Activated CD4-positive, alpha-beta memory T cell treated with anti-CD3 and anti-CD28 coated beads, Interleukin-2, amount 10 ng/mL, durations not matched to agents 7 days and 5 days (primary cell): ENCODE results near the gene PEMT. TPM values are rescaled to one million over a fixed set of nuclear protein-coding genes. Genes with fewer than 3 reads are reported as not detected.

ENCODE experiments used
- CTCF ChIA-PET: fragments of 350-600 bp; sonication (Branson Sonifier 250); formaldehyde crosslinking; loops from one replicate; lab custom pipeline; 2021; ENCODE audit warnings: antibody characterized with exemption, inconsistent platforms; lab: Charles Lee
- POLR2A ChIA-PET: fragments of 350-600 bp; sonication (Branson Sonifier 250); formaldehyde crosslinking; loops from one replicate; lab custom pipeline; 2021; ENCODE audit warnings: antibody characterized with exemption; lab: Charles Lee
- DNase-seq: peaks from one replicate; pipeline ENCODE4 v3.0.0-alpha.2; 2020
- H3K27ac Mint-ChIP-seq: one replicate; pipeline ENCODE4 v1.8.0; 2021; ENCODE audit warnings: mild to moderate bottlenecking, mixed read lengths
- H3K27me3 Mint-ChIP-seq: one replicate; pipeline ENCODE4 v1.8.0; 2021; ENCODE audit warnings: mixed read lengths
- H3K36me3 Mint-ChIP-seq: one replicate; pipeline ENCODE4 v1.8.0; 2021; ENCODE audit warnings: low read depth, mixed read lengths
- H3K4me1 Mint-ChIP-seq: one replicate; pipeline ENCODE4 v1.8.0; 2021; ENCODE audit warnings: mixed read lengths
- H3K4me3 Mint-ChIP-seq: one replicate; pipeline ENCODE4 v1.8.0; 2021; ENCODE audit warnings: mild to moderate bottlenecking, mixed read lengths
- H3K9me3 Mint-ChIP-seq: one replicate; pipeline ENCODE4 v1.8.0; 2021; ENCODE audit warnings: mixed read lengths
- total RNA-seq, 2 experiments: library from RNA; stranded (reverse); gene quantifications; one replicate each; pipeline ENCODE4 v1.2.3, GENCODE V29; 2021

The PEMT gene
- total RNA-seq, 2 experiments from 2014 or later = 17.2 to 22.0 TPM

DNA sequence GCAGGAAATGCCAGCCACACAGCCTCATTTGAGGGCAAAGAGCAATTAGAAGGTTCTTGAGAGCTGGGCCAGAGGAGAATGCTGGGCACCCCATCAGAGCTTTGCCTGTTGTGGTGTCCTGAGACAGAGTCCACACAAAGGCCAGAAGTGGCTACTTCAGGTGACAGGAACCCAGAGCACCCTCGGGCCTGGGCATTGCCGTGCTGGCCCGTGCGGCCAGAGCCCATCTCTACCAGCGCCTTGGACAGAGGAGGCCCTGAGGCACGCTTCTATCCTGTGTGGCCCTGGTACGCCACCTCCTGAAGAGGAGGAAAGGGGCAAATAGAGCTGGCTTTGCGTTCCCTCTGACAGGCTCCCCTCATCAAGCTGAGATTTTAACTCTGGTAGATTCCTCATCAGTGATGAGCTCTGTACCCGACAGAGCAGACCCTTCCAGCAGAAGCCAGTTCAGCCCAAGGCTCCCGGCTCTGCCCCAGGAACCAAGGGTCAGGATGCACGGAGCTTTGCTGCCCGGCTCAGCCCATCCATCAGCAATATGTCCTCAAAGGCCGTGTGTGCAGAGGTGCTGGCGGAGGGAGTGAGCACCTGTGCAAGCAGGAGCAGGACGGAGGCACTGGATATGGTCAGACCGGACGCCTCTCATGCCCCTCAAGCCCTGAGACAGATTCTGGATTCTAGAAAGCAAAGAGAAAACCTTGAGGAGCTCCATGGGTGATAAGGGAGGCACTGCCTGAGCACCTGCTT, 91.9 kb downstream of the PEMT start:
- H3K36me3 Mint-ChIP-seq = no peaks in the 10 kb centered on the region
- ChIA-PET POLR2A (no interaction called here), CTCF (interaction anchor here (1.1 to 1.5 kb wide), 2 partner anchors 10 to 143 kb away, joined by 3 read pairs; no protein-coding TSS in a partner anchor)
- peaks cover 12% of the 10 kb centered on the region for H3K27me3 Mint-ChIP-seq
- H3K9me3 Mint-ChIP-seq = no peaks in the 10 kb centered on the region
- peaks cover 13% of the 10 kb centered on the region for H3K4me1 Mint-ChIP-seq
- no peak overlapping the region for H3K4me3 Mint-ChIP-seq
- no peak overlapping the region for H3K27ac Mint-ChIP-seq
- no peak for DNase-seq

DNA sequence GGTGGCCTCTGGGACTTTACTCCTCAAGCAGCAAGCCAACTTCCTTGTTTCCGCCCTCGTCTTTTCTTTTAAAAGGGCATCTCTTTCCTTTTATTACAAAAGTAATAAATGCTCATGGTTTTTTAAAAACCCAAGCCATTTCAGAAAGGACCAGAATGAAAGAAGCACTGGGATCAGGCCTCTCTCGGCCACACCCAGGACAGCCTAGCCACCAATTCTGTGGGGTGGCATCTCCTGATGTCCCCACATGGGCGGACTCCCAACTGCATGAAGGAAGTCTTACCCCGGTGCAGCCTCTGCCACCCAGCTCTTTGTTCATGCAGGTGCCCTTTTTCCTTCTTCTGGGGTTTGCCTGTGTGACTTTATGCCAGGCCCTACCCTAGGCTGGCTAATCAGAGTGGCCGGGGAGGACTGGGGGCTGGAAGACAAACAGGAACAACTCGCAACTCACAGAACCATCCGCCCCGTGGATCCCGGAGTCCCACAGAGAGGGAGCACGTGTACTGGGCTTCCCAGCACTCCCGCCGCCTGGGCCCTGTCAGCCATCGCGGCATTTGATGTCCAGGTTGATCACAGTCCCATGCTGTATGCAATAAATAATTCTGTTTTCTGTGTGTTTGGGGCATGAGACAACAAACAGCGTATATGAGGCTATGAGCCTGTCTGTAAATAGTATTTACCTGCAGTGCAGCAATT, 92.8 kb downstream of the PEMT start:
- Mint-ChIP-seq H3K27me3 (peaks cover 16% of the 10 kb centered on the region), H3K4me1 (peaks cover 15% of the 10 kb centered on the region), H3K9me3 (no peaks in the 10 kb centered on the region), H3K27ac (no peak overlapping the region), H3K4me3 (no peak overlapping the region), H3K36me3 (no peaks in the 10 kb centered on the region)
- POLR2A ChIA-PET = no interaction called here
- CTCF ChIA-PET = no interaction called here
- no peak for DNase-seq

DNA sequence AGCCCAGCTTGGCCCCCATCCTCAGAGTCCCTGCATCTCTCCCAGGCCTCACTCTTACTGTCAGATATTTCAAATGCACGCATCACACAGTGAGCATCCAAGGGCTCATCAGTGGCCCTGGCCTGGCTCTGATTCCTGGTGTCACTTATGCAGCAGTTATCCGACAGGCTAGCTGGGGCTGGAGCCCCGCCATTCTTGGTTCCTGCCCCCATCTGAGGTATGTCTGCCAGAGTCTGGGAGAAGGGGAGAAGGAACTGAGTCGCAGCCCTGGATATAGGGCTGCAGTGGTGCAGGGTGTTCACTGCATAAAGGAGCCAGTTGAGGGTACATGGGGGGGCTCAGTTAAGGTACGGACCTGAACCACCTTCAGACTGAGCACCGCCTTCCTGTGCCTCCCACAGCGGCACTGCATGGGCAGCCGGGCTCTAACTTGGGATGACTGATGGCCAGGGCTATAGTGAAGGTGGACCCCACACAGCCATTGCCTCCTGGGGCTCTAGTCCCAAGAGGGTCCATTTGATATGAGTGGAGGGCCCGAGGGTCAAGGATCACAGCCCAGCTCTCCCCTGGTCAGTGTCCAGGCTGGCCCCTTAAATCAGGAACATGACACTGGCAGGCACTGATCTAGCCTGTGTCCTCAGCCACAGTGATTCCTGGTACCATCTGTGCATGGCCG, 93.5 kb downstream of the PEMT start:
- Mint-ChIP-seq H3K4me3 (no peak overlapping the region), H3K4me1 (peaks cover 15% of the 10 kb centered on the region), H3K27me3 (peaks cover 16% of the 10 kb centered on the region), H3K9me3 (no peaks in the 10 kb centered on the region), H3K36me3 (no peaks in the 10 kb centered on the region), H3K27ac (no peak overlapping the region)
- ChIA-PET CTCF (interaction anchor here (1.1 to 3.5 kb wide), 9 partner anchors 8 to 506 kb away, joined by 3 to 51 read pairs (median 4); no protein-coding TSS in a partner anchor), POLR2A (interaction anchor here (2.0 kb wide), 1 partner anchor 94 kb away, joined by 13 read pairs; the partner anchor contains the start of gene PEMT)
- no peak for DNase-seq

GRCh38 chr17:17497065-17497844, 94.3 kb downstream of the PEMT start:
- Mint-ChIP-seq H3K36me3 (peaks cover 6% of the 10 kb centered on the region), H3K27me3 (peaks cover 16% of the 10 kb centered on the region), H3K9me3 (no peaks in the 10 kb centered on the region), H3K4me1 (peaks cover 15% of the 10 kb centered on the region), H3K27ac (no peak overlapping the region), H3K4me3 (peak overlapping the region; percentile 30)
- DNase-seq = no peak
- CTCF ChIA-PET = interaction anchor here (0.5 to 3.5 kb wide), 46 partner anchors 8 to 590 kb away, joined by 3 to 51 read pairs (median 4); partner anchors contain the start of genes DRG2, MED9 and PEMT
- POLR2A ChIA-PET = interaction anchor here (0.7 to 2.0 kb wide), 9 partner anchors 10 to 144 kb away, joined by 3 to 13 read pairs (median 3); partner anchors contain the start of genes MED9 and PEMT

DNA sequence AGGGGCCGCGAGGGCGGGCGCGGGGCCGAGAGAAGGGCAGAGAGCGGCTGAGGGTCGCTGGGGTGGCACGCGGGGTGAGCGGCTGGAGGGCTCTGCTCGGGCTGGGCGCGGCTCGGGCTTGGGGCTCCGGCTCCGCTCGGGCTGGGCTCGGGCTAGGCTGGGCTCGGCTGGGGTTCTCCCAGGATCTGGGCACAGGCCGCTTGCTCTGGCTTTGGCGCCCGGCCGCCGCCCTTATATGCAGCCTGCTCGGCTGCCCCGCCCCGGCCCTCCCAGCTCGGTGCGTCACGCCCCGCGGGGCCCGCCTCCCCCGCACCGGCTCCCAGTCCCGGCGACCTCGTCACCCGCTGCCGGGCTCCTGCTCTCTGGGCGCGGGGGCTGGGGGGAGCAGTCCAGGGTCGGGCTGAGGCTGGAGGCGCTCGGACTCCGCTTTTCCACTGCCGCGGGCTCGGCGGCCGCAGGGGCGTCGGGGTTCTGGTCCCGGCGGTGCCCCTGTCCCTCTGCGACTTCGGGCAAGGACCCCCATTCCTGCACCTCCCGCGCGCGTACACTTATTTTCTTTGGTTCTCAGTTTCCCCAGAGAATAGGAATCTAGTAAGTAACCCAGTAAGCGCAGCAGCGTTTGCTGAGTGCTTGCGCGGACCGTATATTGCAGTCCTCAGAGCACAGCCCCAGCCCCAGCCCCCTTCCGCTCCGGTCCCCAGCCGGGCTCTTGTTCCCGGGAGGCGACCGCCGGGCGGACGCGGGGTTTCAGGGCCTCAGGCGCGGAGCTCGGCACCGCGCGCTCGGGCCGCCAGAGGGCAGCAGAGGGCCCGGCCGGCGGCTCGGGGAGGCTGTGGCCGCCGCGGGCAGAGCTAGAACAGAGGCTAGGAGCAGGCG, 95.1 kb downstream of the PEMT start, which contains the start of gene RASD1:
TSS of gene RASD1 (minus strand) at position 207 of the 876 bp plus-strand sequence. CDS start 214 bp downstream, outside the sequence.
- Mint-ChIP-seq H3K27me3 (peaks cover 16% of the 10 kb centered on the region), H3K27ac (no peak within 1 kb of the TSS), H3K9me3 (no peaks in the 10 kb centered on the region), H3K4me3 (peak within 1 kb of the TSS; percentile 47), H3K36me3 (peaks cover 13% of the 10 kb centered on the region), H3K4me1 (peaks cover 15% of the 10 kb centered on the region)
- peak; percentile 85 for DNase-seq
- CTCF ChIA-PET = interaction anchor here (0.5 to 3.5 kb wide), 49 partner anchors 8 to 591 kb away, joined by 3 to 51 read pairs (median 4); partner anchors contain the start of genes DRG2, MED9 and PEMT
- POLR2A ChIA-PET = interaction anchor here (0.7 to 2.0 kb wide), 11 partner anchors 10 to 317 kb away, joined by 3 to 13 read pairs (median 4); partner anchors contain the start of genes MED9 and PEMT

GRCh38 chr17:17495536-17496188, 95.8 kb downstream of the PEMT start:
- CTCF ChIA-PET = interaction anchor here (0.7 to 3.5 kb wide), 16 partner anchors 9 to 523 kb away, joined by 3 to 51 read pairs (median 6); partner anchors contain the start of genes MED9 and PEMT
- H3K36me3 Mint-ChIP-seq = peaks cover 18% of the 10 kb centered on the region
- H3K4me3 Mint-ChIP-seq = peak overlapping the region; percentile 47
- H3K4me1 Mint-ChIP-seq = peaks cover 15% of the 10 kb centered on the region
- POLR2A ChIA-PET = interaction anchor here (1.1 to 2.0 kb wide), 4 partner anchors 9 to 316 kb away, joined by 3 to 13 read pairs (median 4); partner anchors contain the start of gene PEMT
- H3K9me3 Mint-ChIP-seq = no peaks in the 10 kb centered on the region
- H3K27ac Mint-ChIP-seq = no peak overlapping the region
- peak; percentile 44 for DNase-seq
- H3K27me3 Mint-ChIP-seq = peaks cover 16% of the 10 kb centered on the region

GRCh38 chr17:17494870-17495535, 96.5 kb downstream of the PEMT start:
- Mint-ChIP-seq H3K9me3 (no peaks in the 10 kb centered on the region), H3K4me3 (peak overlapping the region; percentile 47), H3K27ac (no peak overlapping the region), H3K27me3 (peaks cover 16% of the 10 kb centered on the region), H3K36me3 (peaks cover 18% of the 10 kb centered on the region), H3K4me1 (peaks cover 15% of the 10 kb centered on the region)
- ChIA-PET POLR2A (interaction anchor here (1.1 kb wide), 1 partner anchor 316 kb away, joined by 4 read pairs; no protein-coding TSS in a partner anchor), CTCF (interaction anchor here (2.0 to 3.5 kb wide), 3 partner anchors 8 to 147 kb away, joined by 4 to 51 read pairs (median 28); no protein-coding TSS in a partner anchor)
- no peak for DNase-seq

GRCh38 chr17:17494499-17494869, 97.0 kb downstream of the PEMT start:
- no peak overlapping the region for H3K4me3 Mint-ChIP-seq

GRCh38 chr17:17493986-17494466, 97.5 kb downstream of the PEMT start:
- CTCF ChIA-PET = no interaction called here
- H3K27me3 Mint-ChIP-seq = peaks cover 15% of the 10 kb centered on the region
- no peaks in the 10 kb centered on the region for H3K9me3 Mint-ChIP-seq
- POLR2A ChIA-PET = no interaction called here
- peaks cover 21% of the 10 kb centered on the region for H3K36me3 Mint-ChIP-seq
- H3K4me1 Mint-ChIP-seq = peaks cover 17% of the 10 kb centered on the region
- no peak overlapping the region for H3K4me3 Mint-ChIP-seq
- no peak overlapping the region for H3K27ac Mint-ChIP-seq
- DNase-seq = no peak

More at GRCh38 chr17:17494499-17494869, 97.0 kb downstream of the PEMT start:
- peaks cover 21% of the 10 kb centered on the region for H3K36me3 Mint-ChIP-seq
- H3K27me3 Mint-ChIP-seq = peaks cover 16% of the 10 kb centered on the region
- H3K27ac Mint-ChIP-seq = no peak overlapping the region
- no peaks in the 10 kb centered on the region for H3K9me3 Mint-ChIP-seq
- DNase-seq = no peak
- H3K4me1 Mint-ChIP-seq = peaks cover 17% of the 10 kb centered on the region
- POLR2A ChIA-PET = no interaction called here
- CTCF ChIA-PET = interaction anchor here (3.5 kb wide), 1 partner anchor 75 kb away, joined by 28 read pairs; no protein-coding TSS in a partner anchor

DNA sequence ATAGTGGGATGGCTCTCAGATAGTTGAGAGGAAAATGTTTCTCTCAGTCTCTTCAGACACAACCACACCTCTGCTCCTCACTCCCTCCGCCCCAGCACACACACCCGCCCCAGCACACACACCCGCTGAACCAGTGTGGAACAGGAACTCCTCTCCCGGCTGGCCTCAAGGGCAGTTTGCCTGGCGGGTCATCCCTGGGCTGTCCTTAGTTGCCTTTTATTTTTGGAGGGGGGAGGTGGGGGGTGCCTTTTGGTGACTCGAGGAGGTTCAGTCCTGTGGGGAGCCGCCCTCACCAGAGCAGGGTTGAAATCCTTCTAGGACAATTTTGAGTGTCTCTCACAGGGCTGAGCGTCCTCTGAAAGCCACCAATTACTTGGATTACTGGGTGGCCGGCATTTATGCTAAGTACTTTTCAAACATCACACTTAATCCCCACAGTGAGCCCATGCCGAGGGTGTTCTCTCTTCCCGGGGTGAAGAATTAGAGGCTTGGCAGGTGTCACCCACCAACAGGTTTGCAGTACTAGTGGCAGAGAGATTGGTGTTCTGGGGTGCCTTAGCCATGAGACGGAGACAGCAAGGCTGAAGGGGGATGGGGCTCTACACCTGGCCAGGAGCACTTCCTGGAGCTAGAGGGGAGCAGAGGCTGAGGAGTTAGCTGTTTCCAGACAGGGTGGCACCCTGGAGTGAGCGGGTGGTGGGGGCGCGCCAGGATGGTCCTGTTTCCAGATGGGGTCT, 98.1 kb downstream of the PEMT start:
- no peak for DNase-seq
- Mint-ChIP-seq H3K9me3 (no peaks in the 10 kb centered on the region), H3K27me3 (peaks cover 14% of the 10 kb centered on the region), H3K36me3 (peaks cover 21% of the 10 kb centered on the region), H3K4me1 (peaks cover 17% of the 10 kb centered on the region), H3K4me3 (no peak overlapping the region), H3K27ac (no peak overlapping the region)
- CTCF ChIA-PET = no interaction called here
- POLR2A ChIA-PET = no interaction called here
